ENCODE results near the gene SKI. TPM values are rescaled to one million over a fixed set of nuclear protein-coding genes. Genes with fewer than 3 reads are reported as not detected.

SKI gene
- total and polyA plus RNA-seq, 10 of the 15 experiments (the other 5 are each of a cell fraction or from before 2014, with no cell fraction given): 0.03 to 14.9 (median 0.96) TPM

GRCh38 chr1:2303016-2303775 is 75.1 kb downstream of the SKI start (continued):
- TF ChIP-seq, protein P1, sequence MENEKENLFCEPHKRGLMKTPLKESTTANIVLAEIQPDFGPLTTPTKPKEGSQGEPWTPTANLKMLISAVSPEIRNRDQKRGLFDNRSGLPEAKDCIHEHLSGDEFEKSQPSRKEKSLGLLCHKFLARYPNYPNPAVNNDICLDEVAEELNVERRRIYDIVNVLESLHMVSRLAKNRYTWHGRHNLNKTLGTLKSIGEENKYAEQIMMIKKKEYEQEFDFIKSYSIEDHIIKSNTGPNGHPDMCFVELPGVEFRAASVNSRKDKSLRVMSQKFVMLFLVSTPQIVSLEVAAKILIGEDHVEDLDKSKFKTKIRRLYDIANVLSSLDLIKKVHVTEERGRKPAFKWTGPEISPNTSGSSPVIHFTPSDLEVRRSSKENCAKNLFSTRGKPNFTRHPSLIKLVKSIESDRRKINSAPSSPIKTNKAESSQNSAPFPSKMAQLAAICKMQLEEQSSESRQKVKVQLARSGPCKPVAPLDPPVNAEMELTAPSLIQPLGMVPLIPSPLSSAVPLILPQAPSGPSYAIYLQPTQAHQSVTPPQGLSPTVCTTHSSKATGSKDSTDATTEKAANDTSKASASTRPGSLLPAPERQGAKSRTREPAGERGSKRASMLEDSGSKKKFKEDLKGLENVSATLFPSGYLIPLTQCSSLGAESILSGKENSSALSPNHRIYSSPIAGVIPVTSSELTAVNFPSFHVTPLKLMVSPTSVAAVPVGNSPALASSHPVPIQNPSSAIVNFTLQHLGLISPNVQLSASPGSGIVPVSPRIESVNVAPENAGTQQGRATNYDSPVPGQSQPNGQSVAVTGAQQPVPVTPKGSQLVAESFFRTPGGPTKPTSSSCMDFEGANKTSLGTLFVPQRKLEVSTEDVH (IDR thresholded peaks at IDR 0.05; ENCODE audit: low read depth, partially characterized antibody): no peak
- TF ChIP-seq NR2C1 (IDR thresholded peaks at IDR 0.05) (no peak), JUNB (IDR thresholded peaks at IDR 0.05) (no peak), STAT1 (conservative IDR thresholded peaks at IDR 0.05) (no peak), ASH2L (IDR thresholded peaks at IDR 0.05; ENCODE audit: borderline replicate concordance, low read depth) (no peak), ZNF622 (IDR thresholded peaks at IDR 0.05) (no peak)

GRCh38 chr1:2303781-2304180 is 75.7 kb downstream of the SKI start:
- Histone ChIP-seq H3K27me3 (replicated peaks in 1 of 2; ENCODE audit: control insufficient read depth in 2 of 2, insufficient read depth in 2 of 2, low read length in 1 of 2) (no peaks in the 10 kb centered on the region), H3K9me3 (replicated peaks; ENCODE audit: control insufficient read depth, insufficient read depth, low read length) (no peaks in the 10 kb centered on the region), H3K4me3 (no peak overlapping the region), H3K79me2 (ENCODE audit: control insufficient read depth, insufficient read depth, low read length) (peaks cover 17% of the 10 kb centered on the region), H4K20me1 (ENCODE audit: control insufficient read depth, insufficient read depth) (no peaks in the 10 kb centered on the region), H3K9ac (ENCODE audit: control insufficient read depth, insufficient read depth, low read length) (no peak overlapping the region), H3K27ac (ENCODE audit: control insufficient read depth, insufficient read depth) (no peak overlapping the region), H3K36me3 (ENCODE audit: control insufficient read depth in 2 of 2, insufficient read depth in 2 of 2, low read length in 1 of 2) (peaks cover 2 to 14% of the 10 kb centered on the region in 2 experiments; a peak in 3 of 4 replicates), H2AFZ (ENCODE audit: control insufficient read depth, low read depth, low read length) (no peak overlapping the region), H3K4me1 (ENCODE audit: control insufficient read depth, insufficient read depth, low read length) (peaks cover 28% of the 10 kb centered on the region), H3K4me2 (ENCODE audit: control insufficient read depth, insufficient read depth) (no peak overlapping the region)
- DNase-seq (ENCODE audit: low read depth, low spot score): no peak
- WGBS (ENCODE audit: insufficient coverage, insufficient replicate concordance, low lambda C conversion rate, missing lambda C conversion rate): 95% methylated on average over 24 of the region's 26 CpGs
- in situ Hi-C loops (cut with MboI) (no loop called here), intact Hi-C loops (cut with micrococcal nuclease; ENCODE audit: unreplicated experiment) (loop anchor here (10.0 kb wide), 1 partner anchor 241 kb away; no protein-coding TSS in a partner anchor)
- ATAC-seq: no peak
- ChIA-PET CTCF (no interaction called here), SMC1A (ENCODE audit: uncharacterized antibody, unreplicated experiment) (no interaction called here), POLR2A (no interaction called here), RAD21 (ENCODE audit: unreplicated experiment) (no interaction called here)
- TF ChIP-seq ATF2 (IDR thresholded peaks at IDR 0.05; ENCODE audit: low read length) (no peak), POLR2AphosphoS5 (IDR thresholded peaks at IDR 0.05; ENCODE audit: low read length) (no peak), ATF7 (IDR thresholded peaks at IDR 0.05; ENCODE audit: low read depth) (no peak), TBL1XR1 (IDR thresholded peaks at IDR 0.05; ENCODE audit: low read depth, low read length) (no peak), IKZF1 (conservative IDR thresholded peaks at IDR 0.05) (no peak), IKZF2 (IDR thresholded peaks at IDR 0.05) (no peak), RB1 (IDR thresholded peaks at IDR 0.05; ENCODE audit: borderline replicate concordance) (no peak), YY1 (IDR thresholded peaks at IDR 0.05; ENCODE audit: low read depth, low read length) (no peak), HDGF (IDR thresholded peaks at IDR 0.05) (no peak), NFIC (IDR thresholded peaks at IDR 0.05; ENCODE audit: low read depth, low read length) (no peak), MTA2 (IDR thresholded peaks at IDR 0.05; ENCODE audit: low read depth) (no peak)
- TF ChIP-seq, protein P2, sequence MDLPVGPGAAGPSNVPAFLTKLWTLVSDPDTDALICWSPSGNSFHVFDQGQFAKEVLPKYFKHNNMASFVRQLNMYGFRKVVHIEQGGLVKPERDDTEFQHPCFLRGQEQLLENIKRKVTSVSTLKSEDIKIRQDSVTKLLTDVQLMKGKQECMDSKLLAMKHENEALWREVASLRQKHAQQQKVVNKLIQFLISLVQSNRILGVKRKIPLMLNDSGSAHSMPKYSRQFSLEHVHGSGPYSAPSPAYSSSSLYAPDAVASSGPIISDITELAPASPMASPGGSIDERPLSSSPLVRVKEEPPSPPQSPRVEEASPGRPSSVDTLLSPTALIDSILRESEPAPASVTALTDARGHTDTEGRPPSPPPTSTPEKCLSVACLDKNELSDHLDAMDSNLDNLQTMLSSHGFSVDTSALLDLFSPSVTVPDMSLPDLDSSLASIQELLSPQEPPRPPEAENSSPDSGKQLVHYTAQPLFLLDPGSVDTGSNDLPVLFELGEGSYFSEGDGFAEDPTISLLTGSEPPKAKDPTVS (IDR thresholded peaks at IDR 0.05; ENCODE audit: low read depth, low read length): no peak
- no peak for FAIRE-seq
- BruUV-seq (replicated peaks): no TSS peak
